Measurements from ENCODE around the gene ASCC3. TPM values are rescaled to one million over a fixed set of nuclear protein-coding genes. Genes with fewer than 3 reads are reported as not detected.
"Not testable (repeated sequence)": the region's sequence is repeated elsewhere in the genome, so short reads cannot be mapped to it uniquely, and the experiment has no call there.

The ASCC3 gene
- total RNA-seq, 4 donors from 2014 or later = 20.3 to 26.8 (median 24.5) TPM

GRCh38 chr6:100892116-100892515 is 11.0 kb upstream of the ASCC3 start:
- DNase-seq (ENCODE audit: low spot score in 2 of 2) = no peak
- WGBS, 2 donors = 85 to 86% methylated on average over 3 of the region's 3 CpGs

GRCh38 chr6:100891079-100891478 is 9.9 kb upstream of the ASCC3 start:
- intact Hi-C loops (cut with DNase I; ENCODE audit: low total_unique reads) = no loop called here
- TF ChIP-seq CTCF (IDR thresholded peaks at IDR 0.05) (no peak), POLR2A (IDR thresholded peaks at IDR 0.05) (no peak)
- no peak overlapping the region for H3K4me3 ChIP-seq (ENCODE audit: low read depth, poor library complexity, severe bottlenecking)
- 53 to 74% methylated on average over 1 of the region's 1 CpG for WGBS, 2 donors
- no peak for DNase-seq (ENCODE audit: low spot score in 2 of 2)

More at GRCh38 chr6:100892116-100892515, 11.0 kb upstream of the ASCC3 start:
- TF ChIP-seq POLR2A (IDR thresholded peaks at IDR 0.05) = no peak
- no peak for TF ChIP-seq CTCF (IDR thresholded peaks at IDR 0.05)
- intact Hi-C loops (cut with DNase I; ENCODE audit: low total_unique reads) = no loop called here
- no peak overlapping the region for H3K4me3 ChIP-seq (ENCODE audit: low read depth, poor library complexity, severe bottlenecking)

GRCh38 chr6:100890646-100891045 is 9.5 kb upstream of the ASCC3 start:
- intact Hi-C loops (cut with DNase I; ENCODE audit: low total_unique reads); H3K4me3 ChIP-seq (ENCODE audit: low read depth, poor library complexity, severe bottlenecking); DNase-seq (ENCODE audit: low spot score in 2 of 2): not testable (repeated sequence)
- WGBS, 2 donors = 50 to 60% methylated on average over 1 of the region's 1 CpG

- 95 to 96% methylated on average over 13 of the region's 13 CpGs for WGBS, 2 donors
- TF ChIP-seq POLR2A (IDR thresholded peaks at IDR 0.05) (no peak), CTCF (IDR thresholded peaks at IDR 0.05) (no peak)
- no peak overlapping the region for H3K4me3 ChIP-seq (ENCODE audit: low read depth, poor library complexity, severe bottlenecking)
- intact Hi-C loops (cut with DNase I; ENCODE audit: low total_unique reads) = no loop called here
- DNase-seq (ENCODE audit: low spot score in 2 of 2) = no peak
Measured at GRCh38 chr6:100889351-100889750, 8.2 kb upstream of the ASCC3 start.

GRCh38 chr6:100886076-100886475 is 4.9 kb upstream of the ASCC3 start:
- no peak for DNase-seq (ENCODE audit: low spot score in 2 of 2)
- intact Hi-C loops (cut with DNase I; ENCODE audit: low total_unique reads) = no loop called here
- TF ChIP-seq CTCF (IDR thresholded peaks at IDR 0.05) = no peak
- TF ChIP-seq POLR2A (IDR thresholded peaks at IDR 0.05) = no peak
- WGBS, 2 donors = 62 to 65% methylated on average over 1 of the region's 1 CpG
- no peak overlapping the region for H3K4me3 ChIP-seq (ENCODE audit: low read depth, poor library complexity, severe bottlenecking)

GRCh38 chr6:100883347-100883746 is 2.2 kb upstream of the ASCC3 start:
- DNase-seq (ENCODE audit: low spot score in 2 of 2) = no peak
- intact Hi-C loops (cut with DNase I; ENCODE audit: low total_unique reads) = no loop called here
- 98 to 99% methylated on average over 3 of the region's 3 CpGs for WGBS, 2 donors
- TF ChIP-seq CTCF (IDR thresholded peaks at IDR 0.05) = no peak
- no peak for TF ChIP-seq POLR2A (IDR thresholded peaks at IDR 0.05)
- no peak overlapping the region for H3K4me3 ChIP-seq (ENCODE audit: low read depth, poor library complexity, severe bottlenecking)

Data from lower leg skin (tissue), 4 donors.